Measurements from ENCODE around the gene MLXIP. TPM values are rescaled to one million over a fixed set of nuclear protein-coding genes. Genes with fewer than 3 reads are reported as not detected.
A peak's percentile ranks its signal among the peaks of the same experiment; 100 is the strongest.

Gene MLXIP
- total RNA-seq, 1 donor from 2014 or later = 39.8 TPM

DNA sequence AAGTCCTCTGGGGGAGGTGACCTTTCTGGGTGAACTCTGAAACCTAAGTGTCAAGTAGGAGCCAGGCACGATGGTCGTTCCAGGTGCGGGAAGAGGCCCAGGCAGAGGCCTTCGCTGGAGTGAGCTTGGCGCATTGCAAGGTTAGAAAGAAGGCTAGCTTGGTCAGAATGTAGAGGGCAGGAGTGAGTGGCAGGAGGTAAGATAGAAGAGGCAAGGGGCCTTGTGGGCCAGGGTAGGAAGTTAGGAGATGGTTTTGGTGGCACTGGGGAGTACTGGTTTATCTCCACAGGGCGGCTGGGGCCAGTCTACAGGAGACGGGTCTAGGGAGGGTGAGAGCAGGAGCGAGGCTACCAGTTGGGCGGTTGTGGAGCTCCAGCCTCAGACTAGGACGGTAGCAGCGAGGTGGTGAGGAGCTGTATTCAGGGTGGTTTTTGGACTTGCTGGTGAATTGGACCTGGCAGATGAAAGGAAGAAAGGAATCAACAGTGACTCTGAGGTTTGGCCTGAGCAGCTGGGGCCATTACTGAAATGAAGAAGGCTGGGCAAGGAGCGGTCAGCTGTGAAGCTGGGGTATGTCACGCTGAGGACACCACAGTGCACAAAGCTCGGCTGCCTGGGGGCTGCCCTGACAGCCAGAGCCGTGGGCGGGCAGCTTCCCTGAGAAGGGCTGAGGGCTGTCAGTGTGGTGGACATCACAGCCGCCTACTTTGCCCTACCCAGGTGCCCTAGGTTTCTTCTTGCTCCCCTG, 9.0 kb downstream of the MLXIP start:
- H3K4me1 Mint-ChIP-seq = peaks cover 52% of the 10 kb centered on the region

GRCh38 chr12:122088179-122088810, 9.7 kb downstream of the MLXIP start:
- DNase-seq (ENCODE audit: low read depth, low spot score) = no peak
- H3K4me1 Mint-ChIP-seq = peaks cover 47% of the 10 kb centered on the region
- peaks cover 7% of the 10 kb centered on the region for H3K36me3 Mint-ChIP-seq (ENCODE audit: low read depth)
- TF ChIP-seq CTCF (conservative IDR thresholded peaks at IDR 0.05) = no peak
- H3K9me3 Mint-ChIP-seq = no peaks in the 10 kb centered on the region
- peak overlapping the region; percentile 13 for H3K27ac Mint-ChIP-seq (ENCODE audit: unreplicated experiment)
- no peaks in the 10 kb centered on the region for H3K27me3 Mint-ChIP-seq (ENCODE audit: low read depth)
- peak overlapping the region; percentile 13 for H3K4me3 Mint-ChIP-seq

More for the DNA sequence above, 9.0 kb downstream of the MLXIP start:
- H3K27me3 Mint-ChIP-seq (ENCODE audit: low read depth) = no peaks in the 10 kb centered on the region
- H3K36me3 Mint-ChIP-seq (ENCODE audit: low read depth) = peaks cover 7% of the 10 kb centered on the region
- peak overlapping the region; percentile 56 for H3K4me3 Mint-ChIP-seq
- peak overlapping the region; percentile 60 for H3K27ac Mint-ChIP-seq (ENCODE audit: unreplicated experiment)
- no peak for TF ChIP-seq CTCF (conservative IDR thresholded peaks at IDR 0.05)
- H3K9me3 Mint-ChIP-seq = no peaks in the 10 kb centered on the region
- DNase-seq (ENCODE audit: low read depth, low spot score) = no peak

DNA sequence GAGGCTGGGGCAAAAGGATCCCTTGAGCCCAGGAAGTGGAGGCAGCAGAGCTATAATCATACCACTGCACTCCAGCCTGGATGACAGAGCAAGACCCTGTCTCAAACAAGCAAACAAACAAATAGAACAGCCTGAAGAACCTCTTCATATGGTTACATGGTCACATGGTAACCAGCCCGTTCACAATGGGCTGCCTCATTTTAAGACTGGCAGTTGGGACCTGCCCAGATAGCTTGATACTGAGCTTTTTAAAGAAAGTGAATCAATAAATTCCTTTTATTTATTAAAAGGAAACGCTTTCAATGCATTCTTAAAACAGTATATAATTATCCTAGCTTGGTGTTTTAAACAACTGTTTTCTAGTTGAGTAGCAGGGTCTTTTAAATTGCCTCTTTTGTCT, 10.5 kb downstream of the MLXIP start:
- Mint-ChIP-seq H3K27me3 (ENCODE audit: low read depth) (no peaks in the 10 kb centered on the region), H3K36me3 (ENCODE audit: low read depth) (peaks cover 4% of the 10 kb centered on the region), H3K4me1 (peaks cover 43% of the 10 kb centered on the region), H3K27ac (ENCODE audit: unreplicated experiment) (peak overlapping the region; percentile 94), H3K9me3 (no peaks in the 10 kb centered on the region), H3K4me3 (peak overlapping the region; percentile 65)
- no peak for TF ChIP-seq CTCF (conservative IDR thresholded peaks at IDR 0.05)
- DNase-seq (ENCODE audit: low read depth, low spot score) = no peak

DNA sequence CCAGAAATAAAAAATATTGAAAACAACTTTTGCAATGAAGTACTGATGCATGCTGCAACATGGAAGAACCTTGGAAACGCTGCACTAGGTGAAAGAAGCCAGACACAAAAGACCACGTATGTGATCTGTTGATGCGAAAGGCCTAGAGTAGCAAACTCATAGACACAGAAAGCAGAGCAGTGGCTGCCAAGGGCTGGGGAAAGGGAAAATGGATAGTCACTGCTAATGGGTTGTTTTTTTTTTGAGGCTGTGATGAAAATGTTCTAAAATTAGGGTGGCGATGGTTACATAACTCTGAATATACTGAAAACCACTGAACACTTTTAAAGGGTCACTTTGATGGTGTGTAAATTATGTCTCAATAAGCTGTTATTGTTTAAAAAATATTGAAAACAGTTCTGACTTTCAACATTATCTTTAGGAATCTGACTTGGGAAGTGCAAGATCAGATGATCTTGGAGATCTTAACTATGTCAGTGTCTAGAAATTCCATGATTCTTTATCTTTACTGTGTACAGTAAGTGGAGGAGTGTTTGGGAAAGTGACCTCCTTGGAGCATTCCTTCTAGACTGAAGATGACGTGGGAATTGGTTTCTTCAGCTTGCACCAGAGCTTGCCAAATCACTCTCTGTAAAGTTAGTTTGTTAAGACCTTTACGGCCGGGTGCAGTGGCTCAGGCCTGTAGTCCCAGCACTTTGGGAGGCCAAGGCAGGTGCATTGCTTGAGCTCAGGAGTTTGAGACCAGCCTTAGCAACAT, 12.4 kb downstream of the MLXIP start:
- Mint-ChIP-seq H3K4me1 (peaks cover 40% of the 10 kb centered on the region), H3K27ac (ENCODE audit: unreplicated experiment) (no peak overlapping the region), H3K9me3 (no peaks in the 10 kb centered on the region), H3K27me3 (ENCODE audit: low read depth) (no peaks in the 10 kb centered on the region), H3K4me3 (no peak overlapping the region), H3K36me3 (ENCODE audit: low read depth) (peaks cover 4% of the 10 kb centered on the region)
- no peak for DNase-seq (ENCODE audit: low read depth, low spot score)
- TF ChIP-seq CTCF (conservative IDR thresholded peaks at IDR 0.05) = no peak

DNA sequence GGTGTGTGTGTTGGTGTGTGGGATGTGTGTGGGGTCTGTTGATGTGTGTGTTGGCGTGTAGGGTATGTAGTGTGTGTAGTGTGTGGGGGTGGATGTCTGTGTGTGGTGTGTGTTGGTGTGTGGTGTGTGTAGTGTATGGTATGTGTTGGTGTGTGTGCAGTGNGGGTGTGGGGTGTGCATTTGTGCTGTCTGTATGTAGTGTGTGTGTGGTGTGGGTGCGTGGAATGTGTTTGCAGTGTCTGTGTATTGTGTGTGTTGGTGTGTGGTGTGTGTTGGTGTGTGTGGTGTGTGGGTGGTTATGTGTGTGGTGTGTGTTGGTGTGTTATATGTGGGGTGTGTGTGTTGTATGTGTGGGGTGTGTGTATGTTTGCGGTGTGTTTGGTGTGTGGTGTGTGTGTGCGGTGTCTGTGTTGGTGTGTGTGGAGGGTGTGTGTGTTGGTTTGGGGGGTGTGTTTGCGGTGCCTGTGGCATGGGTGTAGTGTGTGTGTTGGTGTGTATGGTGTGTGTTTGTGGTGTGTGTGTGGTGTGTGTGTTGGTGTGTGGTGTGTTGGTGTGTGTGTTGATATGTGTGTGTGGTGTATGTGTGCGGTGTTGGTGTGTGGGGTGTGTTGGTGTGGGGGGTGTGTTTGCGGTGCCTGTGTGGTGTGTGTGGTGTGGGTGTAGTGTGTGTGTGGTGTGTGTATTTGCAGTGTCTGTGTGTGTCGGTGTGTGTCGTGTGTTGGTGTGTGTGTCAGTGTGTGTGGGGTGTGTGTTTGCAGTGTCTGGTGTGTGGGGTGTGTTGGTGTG, 14.7 kb downstream of the MLXIP start:
- H3K4me3 Mint-ChIP-seq = no peak overlapping the region
- H3K27me3 Mint-ChIP-seq (ENCODE audit: low read depth) = no peaks in the 10 kb centered on the region
- no peak for DNase-seq (ENCODE audit: low read depth, low spot score)
- no peak for TF ChIP-seq CTCF (conservative IDR thresholded peaks at IDR 0.05)
- no peaks in the 10 kb centered on the region for H3K36me3 Mint-ChIP-seq (ENCODE audit: low read depth)
- H3K4me1 Mint-ChIP-seq = peaks cover 43% of the 10 kb centered on the region
- H3K9me3 Mint-ChIP-seq = no peaks in the 10 kb centered on the region
- H3K27ac Mint-ChIP-seq (ENCODE audit: unreplicated experiment) = no peak overlapping the region

Data from neural crest cell (in vitro differentiated cells).